Osteoblast (primary cell): ENCODE data around the gene SUN3. TPM values are rescaled to one million over a fixed set of nuclear protein-coding genes. Genes with fewer than 3 reads are reported as not detected.

Source experiments
- DNase-seq: peaks from one replicate; pipeline ENCODE4 v3.0.0; 2011; ENCODE audit warnings: low spot score, mixed read lengths; ENCODE audit not compliant: insufficient read length; ENCODE audit errors: missing footprints
- H2AFZ ChIP-seq: 2 replicates; pipeline ENCODE4 v1.6.0; 2011; ENCODE audit warnings: mild to moderate bottlenecking, low read length
- H3K27ac ChIP-seq: 2 replicates; pipeline ENCODE4 v1.5.1; 2011; ENCODE audit warnings: mild to moderate bottlenecking, low read depth, low read length, moderate library complexity
- H3K27me3 ChIP-seq: 2 replicates; pipeline ENCODE4 v1.6.0; 2012; ENCODE audit warnings: mild to moderate bottlenecking, control low read depth, inconsistent platforms, low read length, moderate library complexity; ENCODE audit not compliant: insufficient read depth
- H3K36me3 ChIP-seq: 2 replicates; pipeline ENCODE4 v1.5.1; 2011; ENCODE audit warnings: mild to moderate bottlenecking, low read length, control low read depth, moderate library complexity; ENCODE audit not compliant: insufficient read depth
- H3K4me1 ChIP-seq: 2 replicates; pipeline ENCODE4 v1.5.1; 2011; ENCODE audit warnings: mild to moderate bottlenecking, low read length, control low read depth, moderate library complexity; ENCODE audit not compliant: insufficient read depth
- H3K4me2 ChIP-seq: 2 replicates; pipeline ENCODE4 v1.6.0; 2011; ENCODE audit warnings: mild to moderate bottlenecking, low read length; ENCODE audit not compliant: insufficient read depth
- H3K4me3 ChIP-seq: fragments of 200-600 bp; sonication (generic); 3 replicates; pipeline ENCODE4 v1.5.1; 2012; ENCODE audit warnings: mild to moderate bottlenecking, low read length, inconsistent platforms; ENCODE audit not compliant: insufficient read depth
- H3K79me2 ChIP-seq: 2 replicates; pipeline ENCODE4 v1.6.0; 2012; ENCODE audit warnings: mild to moderate bottlenecking, low read length, control low read depth, inconsistent platforms; ENCODE audit not compliant: insufficient read depth
- H3K9me3 ChIP-seq: 2 replicates; pipeline ENCODE4 v1.5.1; 2011; ENCODE audit warnings: low read depth, low read length, control low read depth
- H4K20me1 ChIP-seq: 2 replicates; pipeline ENCODE4 v1.6.0; 2012; ENCODE audit warnings: mild to moderate bottlenecking, low read length, control low read depth; ENCODE audit not compliant: insufficient read depth
- total RNA-seq: library from RNA; depleted of rRNA; stranded (reverse); fragments of >200 nt; gene quantifications from 2 replicates; pipeline ENCODE4 v1.2.3, GENCODE V29; 2012
- TF ChIP-seq, protein P1 (sequence below): IDR thresholded peaks from 2 replicates; pipeline ENCODE4 v1.5.1; 2011; ENCODE audit warnings: mild to moderate bottlenecking, low read depth, low read length, moderate library complexity; ENCODE audit errors: extremely low read depth

The SUN3 gene
- total RNA-seq, 1 donor = not detected

GRCh38 chr7:48053736-48054135 lies 24.8 kb upstream of the SUN3 start:
- H3K4me3 ChIP-seq = no peak overlapping the region
- no peaks in the 10 kb centered on the region for H4K20me1 ChIP-seq
- no peaks in the 10 kb centered on the region for H3K79me2 ChIP-seq
- H3K27ac ChIP-seq = no peak overlapping the region
- DNase-seq = no peak
- no peak overlapping the region for H3K4me2 ChIP-seq
- TF ChIP-seq, protein P1, sequence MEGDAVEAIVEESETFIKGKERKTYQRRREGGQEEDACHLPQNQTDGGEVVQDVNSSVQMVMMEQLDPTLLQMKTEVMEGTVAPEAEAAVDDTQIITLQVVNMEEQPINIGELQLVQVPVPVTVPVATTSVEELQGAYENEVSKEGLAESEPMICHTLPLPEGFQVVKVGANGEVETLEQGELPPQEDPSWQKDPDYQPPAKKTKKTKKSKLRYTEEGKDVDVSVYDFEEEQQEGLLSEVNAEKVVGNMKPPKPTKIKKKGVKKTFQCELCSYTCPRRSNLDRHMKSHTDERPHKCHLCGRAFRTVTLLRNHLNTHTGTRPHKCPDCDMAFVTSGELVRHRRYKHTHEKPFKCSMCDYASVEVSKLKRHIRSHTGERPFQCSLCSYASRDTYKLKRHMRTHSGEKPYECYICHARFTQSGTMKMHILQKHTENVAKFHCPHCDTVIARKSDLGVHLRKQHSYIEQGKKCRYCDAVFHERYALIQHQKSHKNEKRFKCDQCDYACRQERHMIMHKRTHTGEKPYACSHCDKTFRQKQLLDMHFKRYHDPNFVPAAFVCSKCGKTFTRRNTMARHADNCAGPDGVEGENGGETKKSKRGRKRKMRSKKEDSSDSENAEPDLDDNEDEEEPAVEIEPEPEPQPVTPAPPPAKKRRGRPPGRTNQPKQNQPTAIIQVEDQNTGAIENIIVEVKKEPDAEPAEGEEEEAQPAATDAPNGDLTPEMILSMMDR = no peak
- no peak overlapping the region for H2AFZ ChIP-seq
- H3K36me3 ChIP-seq = no peaks in the 10 kb centered on the region
- no peaks in the 10 kb centered on the region for H3K27me3 ChIP-seq
- H3K4me1 ChIP-seq = no peaks in the 10 kb centered on the region
- H3K9me3 ChIP-seq = no peaks in the 10 kb centered on the region

DNA sequence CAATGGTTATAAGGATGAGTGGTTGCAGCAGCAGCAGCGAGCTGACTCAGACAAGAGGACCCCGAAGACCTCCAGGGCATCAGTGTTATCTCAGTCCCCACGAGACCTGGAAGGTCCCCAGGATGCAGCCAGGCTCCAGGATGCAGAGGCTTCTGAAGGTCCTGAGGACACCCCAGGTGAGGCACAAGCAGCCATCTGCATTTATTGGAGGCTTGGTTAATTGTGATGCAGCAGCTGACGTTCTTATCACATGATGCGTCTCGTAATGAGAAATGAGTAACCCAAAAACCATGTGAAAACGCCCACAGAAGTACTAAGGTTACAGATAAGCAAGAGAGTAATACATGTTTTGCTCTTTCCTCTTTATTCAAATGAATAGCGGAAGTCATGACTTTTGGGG lies 23.8 kb upstream of the SUN3 start:
- Histone ChIP-seq H3K36me3 (no peaks in the 10 kb centered on the region), H3K79me2 (no peaks in the 10 kb centered on the region), H3K4me2 (no peak overlapping the region), H3K9me3 (no peaks in the 10 kb centered on the region), H3K4me1 (no peaks in the 10 kb centered on the region), H2AFZ (no peak overlapping the region), H3K27ac (no peak overlapping the region), H4K20me1 (no peaks in the 10 kb centered on the region), H3K27me3 (no peaks in the 10 kb centered on the region), H3K4me3 (no peak overlapping the region)
- no peak for DNase-seq
- TF ChIP-seq, protein P1 = no peak

DNA sequence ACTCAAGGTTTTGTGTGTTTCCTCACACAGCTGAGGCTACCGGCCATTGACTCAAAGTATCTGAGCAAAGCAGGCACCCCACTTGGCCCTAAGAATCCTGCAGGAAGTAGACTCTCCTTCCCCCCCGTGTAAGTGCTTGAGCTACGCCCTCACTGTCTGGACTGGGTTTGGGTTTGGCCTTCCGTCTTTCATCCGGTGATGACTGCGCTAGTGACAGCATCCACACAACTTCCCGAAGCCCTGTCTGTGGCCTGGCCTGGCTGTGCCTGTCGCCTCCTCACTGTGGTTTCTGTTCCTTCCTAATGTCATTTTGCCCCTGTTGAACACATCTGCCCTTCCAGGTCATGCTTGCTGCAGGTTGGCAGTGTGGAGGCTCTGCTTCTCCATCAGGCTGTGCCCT lies 20.9 kb upstream of the SUN3 start:
- Histone ChIP-seq H2AFZ (no peak overlapping the region), H3K4me3 (no peak overlapping the region), H3K9me3 (no peaks in the 10 kb centered on the region), H3K4me1 (no peaks in the 10 kb centered on the region), H3K36me3 (no peaks in the 10 kb centered on the region), H4K20me1 (no peaks in the 10 kb centered on the region), H3K27me3 (peaks cover 5% of the 10 kb centered on the region), H3K79me2 (no peaks in the 10 kb centered on the region), H3K4me2 (no peak overlapping the region), H3K27ac (no peak overlapping the region)
- TF ChIP-seq, protein P1 = no peak
- DNase-seq = no peak

- TF ChIP-seq, protein P1 = no peak
- H3K9me3 ChIP-seq = no peaks in the 10 kb centered on the region
- H3K4me2 ChIP-seq = no peak overlapping the region
Measured at GRCh38 chr7:48048113-48048512, 19.2 kb upstream of the SUN3 start.

More at GRCh38 chr7:48048113-48048512, 19.2 kb upstream of the SUN3 start:
- Histone ChIP-seq H3K36me3 (no peaks in the 10 kb centered on the region), H3K79me2 (no peaks in the 10 kb centered on the region), H4K20me1 (no peaks in the 10 kb centered on the region), H3K27ac (no peak overlapping the region), H3K4me3 (no peak overlapping the region), H3K4me1 (no peaks in the 10 kb centered on the region), H2AFZ (no peak overlapping the region), H3K27me3 (peaks cover 5% of the 10 kb centered on the region)
- DNase-seq = no peak
